CD14-positive monocyte (primary cell): Measurements from ENCODE around the gene FGFR3. TPM values are rescaled to one million over a fixed set of nuclear protein-coding genes. Genes with fewer than 3 reads are reported as not detected.

Experiments
- DNase-seq, 3 donors: peaks; one replicate each; pipeline ENCODE4 v3.0.0-alpha.2; 2011 to 2022
- H2AFZ ChIP-seq: 2 replicates; pipeline ENCODE4 v1.6.0; 2012; ENCODE audit warnings: mild to moderate bottlenecking, low read depth, low read length, inconsistent platforms; ENCODE audit not compliant: insufficient read depth, poor library complexity, severe bottlenecking
- H3K27ac ChIP-seq, 2 donors: 1 replicate in 1 of 2; 2 replicates in 1 of 2; pipeline ENCODE4 v1.5.1; 2012 to 2013; ENCODE audit warnings: low read length in 2 of 2, control low read depth in 1 of 2, inconsistent platforms in 1 of 2, low read depth in 1 of 2, mild to moderate bottlenecking in 1 of 2
- H3K27me3 ChIP-seq, 2 donors: one replicate each; pipeline versions ENCODE4 v1.6.0 to v1.6.1; 2011 to 2013; ENCODE audit warnings: low read length in 2 of 2; ENCODE audit not compliant: control insufficient read depth in 2 of 2, insufficient read depth in 2 of 2
- H3K36me3 ChIP-seq, 2 donors: replicated peaks in 1 of 2; 1 replicate in 1 of 2; 2 replicates in 1 of 2; pipeline versions ENCODE4 v1.5.1 to v1.6.1; 2012 to 2013; ENCODE audit warnings: low read length in 2 of 2, control low read depth in 1 of 2, inconsistent platforms in 1 of 2, mild to moderate bottlenecking in 1 of 2; ENCODE audit not compliant: insufficient read depth in 2 of 2, control insufficient read depth in 1 of 2
- H3K4me1 ChIP-seq, 2 donors: 1 replicate in 1 of 2; 2 replicates in 1 of 2; pipeline versions ENCODE4 v1.5.1 to v1.6.1; 2012 to 2013; ENCODE audit warnings: low read length in 2 of 2, control low read depth in 1 of 2, inconsistent platforms in 1 of 2, mild to moderate bottlenecking in 1 of 2, moderate library complexity in 1 of 2; ENCODE audit not compliant: insufficient read depth in 2 of 2, control insufficient read depth in 1 of 2
- H3K4me2 ChIP-seq: replicated peaks from 2 replicates; pipeline ENCODE3; 2012; ENCODE audit warnings: low read length, moderate library complexity, mild to moderate bottlenecking; ENCODE audit not compliant: poor library complexity, severe bottlenecking; ENCODE audit errors: extremely low read depth
- H3K4me3 ChIP-seq, 3 experiments: fragments of 200-600 bp in 1 of 3; sonication (generic) in 1 of 3; replicated peaks in 1 of 3; 1 replicate in 2 of 3; 2 replicates in 1 of 3; pipeline ENCODE4 v1.5.1; 2011 to 2013; ENCODE audit warnings: low read length in 3 of 3, mild to moderate bottlenecking in 3 of 3, control low read depth in 2 of 3, low read depth in 2 of 3, inconsistent platforms in 1 of 3, moderate library complexity in 1 of 3
- H3K79me2 ChIP-seq: 2 replicates; pipeline ENCODE4 v1.6.0; 2012; ENCODE audit warnings: mild to moderate bottlenecking, control low read depth, inconsistent platforms, low read length, moderate library complexity; ENCODE audit not compliant: insufficient read depth
- H3K9ac ChIP-seq: 2 replicates; pipeline ENCODE4 v1.6.0; 2017; ENCODE audit warnings: low read length, mild to moderate bottlenecking; ENCODE audit not compliant: insufficient read depth, poor library complexity, severe bottlenecking
- H3K9me3 ChIP-seq, 2 donors: replicated peaks in 1 of 2; 1 replicate in 1 of 2; 2 replicates in 1 of 2; pipeline versions ENCODE4 v1.5.1 to v1.6.1; 2012 to 2013; ENCODE audit warnings: low read length in 2 of 2, control low read depth in 1 of 2; ENCODE audit not compliant: control insufficient read depth in 1 of 2, insufficient read depth in 1 of 2
- H4K20me1 ChIP-seq: 2 replicates; pipeline ENCODE4 v1.6.0; 2012; ENCODE audit warnings: mild to moderate bottlenecking, low read length, control low read depth, moderate library complexity; ENCODE audit not compliant: insufficient read depth
- H3K27ac Mint-ChIP-seq, 7 donors: one replicate each; pipeline ENCODE4 v1.8.0; 2020; ENCODE audit warnings: mild to moderate bottlenecking in 7 of 7, mixed read lengths in 7 of 7, moderate library complexity in 6 of 7, inconsistent platforms in 2 of 7
- H3K27me3 Mint-ChIP-seq, 3 donors: one replicate each; pipeline ENCODE4 v1.8.0; 2021 to 2022; ENCODE audit warnings: low read depth in 3 of 3, mild to moderate bottlenecking in 3 of 3, mixed read lengths in 3 of 3, moderate library complexity in 3 of 3, inconsistent platforms in 1 of 3
- H3K36me3 Mint-ChIP-seq, 2 donors: one replicate each; pipeline ENCODE4 v1.8.0; 2020; ENCODE audit warnings: mixed read lengths in 2 of 2, inconsistent platforms in 1 of 2, mild to moderate bottlenecking in 1 of 2
- H3K4me1 Mint-ChIP-seq: one replicate; pipeline ENCODE4 v1.8.0; 2020; ENCODE audit warnings: mild to moderate bottlenecking, mixed read lengths
- H3K4me3 Mint-ChIP-seq, 2 donors: one replicate each; pipeline ENCODE4 v1.8.0; 2020; ENCODE audit warnings: mild to moderate bottlenecking in 2 of 2, mixed read lengths in 2 of 2, moderate library complexity in 1 of 2
- H3K9me3 Mint-ChIP-seq, 7 donors: one replicate each; pipeline ENCODE4 v1.8.0; 2020 to 2022; ENCODE audit warnings: mixed read lengths in 7 of 7, mild to moderate bottlenecking in 6 of 7, moderate library complexity in 6 of 7, inconsistent platforms in 2 of 7
- CTCF ChIP-seq: fragments of 200-600 bp; IDR thresholded peaks from one replicate; pipeline ENCODE4 v1.8.0; 2022; ENCODE audit warnings: antibody characterized with exemption, mild to moderate bottlenecking
- WGBS: methylation state at CpG from one replicate; pipeline ENCODE4 v1.1.5; 2013; ENCODE audit warnings: missing lambda C conversion rate; ENCODE audit not compliant: insufficient coverage; 5-methylcytosine and 5-hydroxymethylcytosine counted together
- intact Hi-C, 2 donors: fragments of 100-400 bp; cut with micrococcal nuclease; formaldehyde crosslinking; loops; one replicate each; pipeline versions ENCODE4 v1.15.0 to v1.15.1; 2023
- polyA plus RNA-seq, 3 donors: library from polyadenylated mRNA; depleted of rRNA in 1 of 3; unstranded in 2 of 3; stranded (reverse) in 1 of 3; fragments of 300-500 nt in 2 of 3; fragments of >200 nt in 1 of 3; fragmentation: Illumina TruSeq in 2 of 3; gene quantifications; 1 replicate in 2 of 3; 2 replicates in 1 of 3; pipeline ENCODE4 v1.2.3, GENCODE V29; 2012 to 2021

The FGFR3 gene
- polyA plus RNA-seq, 3 donors: 0.07 TPM; not detected in 2

- peak overlapping the region; percentile 27 to 53 for H3K27ac ChIP-seq
- Mint-ChIP-seq H3K27me3 (peaks cover 0 to 6% (median under 1%) of the 10 kb centered on the region in 3 donors), H3K9me3 (no peaks in the 10 kb centered on the region), H3K27ac (peak overlapping the region in 2 of 7 donors; percentile 14 to 43), H3K36me3 (peaks cover 6 to 20% of the 10 kb centered on the region in 2 donors), H3K4me1 (peaks cover 24% of the 10 kb centered on the region), H3K4me3 (peak overlapping the region; percentile 73 to 78)
- H2AFZ ChIP-seq: peak overlapping the region; percentile 92
- H3K36me3 ChIP-seq: peaks cover 0 to 8% of the 10 kb centered on the region in 2 donors
- WGBS: under 1% methylated on average over 92 of the region's 92 CpGs
- H3K4me1 ChIP-seq: peaks cover 21 to 29% of the 10 kb centered on the region in 2 donors
- no peak for TF ChIP-seq CTCF
- H3K9me3 ChIP-seq: no peaks in the 10 kb centered on the region
- H4K20me1 ChIP-seq: peaks cover 24% of the 10 kb centered on the region
- peaks cover 53% of the 10 kb centered on the region for H3K79me2 ChIP-seq
- intact Hi-C loops: loop anchor here (2.0 to 10.0 kb wide), 6 partner anchors 15 to 1109 kb away; partner anchors contain the start of genes GRK4 (in 2 of the 2), NOP14 (in 2 of the 2), NSD2 (in 1 of the 2) and SLBP (in 1 of the 2)
- H3K27me3 ChIP-seq: no peaks in the 10 kb centered on the region
- H3K4me2 ChIP-seq: peak overlapping the region; percentile 99
- peak in 1 of 3 donors; percentile 10 for DNase-seq
- H3K9ac ChIP-seq: peak overlapping the region; percentile 78
- peak overlapping the region; percentile 55 to 89 (median 76) for H3K4me3 ChIP-seq
These were observed 62.4 kb downstream of the FGFR3 start for GRCh38 chr4:1855333-1856070.

- peaks cover 24% of the 10 kb centered on the region for H3K4me1 Mint-ChIP-seq
- intact Hi-C loops: loop anchor here (2.0 to 10.0 kb wide), 6 partner anchors 14 to 1108 kb away; partner anchors contain the start of genes GRK4 (in 2 of the 2), NOP14 (in 2 of the 2), NSD2 (in 1 of the 2) and SLBP (in 1 of the 2)
These were observed 63.2 kb downstream of the FGFR3 start, which contains the start of gene LETM1 for GRCh38 chr4:1856071-1856942. TSS of gene LETM1 (minus strand) at chr4:1856156. CDS start at chr4:1855950, 206 bp downstream.

More at GRCh38 chr4:1856071-1856942, 63.2 kb downstream of the FGFR3 start, which contains the start of gene LETM1:
- TF ChIP-seq CTCF: no peak
- Histone ChIP-seq H3K9ac (peak within 1 kb of the TSS; percentile 78), H3K27me3 (no peaks in the 10 kb centered on the region), H3K79me2 (peaks cover 45% of the 10 kb centered on the region), H3K36me3 (peaks cover 0 to 8% of the 10 kb centered on the region in 2 donors), H2AFZ (peak within 1 kb of the TSS; percentile 92), H3K4me1 (peaks cover 21 to 29% of the 10 kb centered on the region in 2 donors), H3K4me2 (peak within 1 kb of the TSS; percentile 99), H3K4me3 (peak within 1 kb of the TSS; percentile 72 to 89 (median 76)), H3K27ac (peak within 1 kb of the TSS; percentile 27 to 56), H3K9me3 (no peaks in the 10 kb centered on the region), H4K20me1 (peaks cover 22% of the 10 kb centered on the region)
- H3K4me3 Mint-ChIP-seq: peak within 1 kb of the TSS; percentile 82 to 85
- no peaks in the 10 kb centered on the region for H3K9me3 Mint-ChIP-seq
- H3K27me3 Mint-ChIP-seq: peaks cover 0 to 7% (median 6%) of the 10 kb centered on the region in 3 donors
- peak; percentile 78 to 89 (median 87) for DNase-seq
- under 1% methylated on average over 106 of the region's 107 CpGs for WGBS
- H3K36me3 Mint-ChIP-seq: peaks cover 6 to 20% of the 10 kb centered on the region in 2 donors
- H3K27ac Mint-ChIP-seq: peak within 1 kb of the TSS in 6 of 7 donors; percentile 15 to 69 (median 62)
